GM12872 (cell line): ENCODE measurements around the gene DCAF6.

Experiments used
- CTCF ChIP-seq: IDR thresholded peaks from 3 replicates; pipeline ENCODE4 v1.5.1; 2011; ENCODE audit warnings: low read depth, mild to moderate bottlenecking, low read length, moderate library complexity; ENCODE audit not compliant: insufficient read depth

The DCAF6 gene

GRCh38 chr1:168083456-168084325, 147.2 kb downstream of the DCAF6 start:
- TF ChIP-seq CTCF, result no peak

- peak; percentile 91 for TF ChIP-seq CTCF
Observed at GRCh38 chr1:168084396-168085231, 148.1 kb downstream of the DCAF6 start.

- no peak for TF ChIP-seq CTCF
Observed at GRCh38 chr1:168085401-168085872, 149.0 kb downstream of the DCAF6 start.

GRCh38 chr1:168086438-168086837, 150.0 kb downstream of the DCAF6 start:
- TF ChIP-seq CTCF, result peak; percentile 20; the same call in 1 of the 3 replicates

- TF ChIP-seq CTCF, result no peak
Observed at GRCh38 chr1:168087696-168088095, 151.2 kb downstream of the DCAF6 start.

GRCh38 chr1:168088511-168089325, 152.2 kb downstream of the DCAF6 start:
- TF ChIP-seq CTCF, result no peak
